ENCODE results near the gene ZFHX3. TPM values are rescaled to one million over a fixed set of nuclear protein-coding genes. Genes with fewer than 3 reads are reported as not detected.

The ZFHX3 gene
- total RNA-seq, 1 experiment from 2014 or later, result 1.5 TPM

DNA sequence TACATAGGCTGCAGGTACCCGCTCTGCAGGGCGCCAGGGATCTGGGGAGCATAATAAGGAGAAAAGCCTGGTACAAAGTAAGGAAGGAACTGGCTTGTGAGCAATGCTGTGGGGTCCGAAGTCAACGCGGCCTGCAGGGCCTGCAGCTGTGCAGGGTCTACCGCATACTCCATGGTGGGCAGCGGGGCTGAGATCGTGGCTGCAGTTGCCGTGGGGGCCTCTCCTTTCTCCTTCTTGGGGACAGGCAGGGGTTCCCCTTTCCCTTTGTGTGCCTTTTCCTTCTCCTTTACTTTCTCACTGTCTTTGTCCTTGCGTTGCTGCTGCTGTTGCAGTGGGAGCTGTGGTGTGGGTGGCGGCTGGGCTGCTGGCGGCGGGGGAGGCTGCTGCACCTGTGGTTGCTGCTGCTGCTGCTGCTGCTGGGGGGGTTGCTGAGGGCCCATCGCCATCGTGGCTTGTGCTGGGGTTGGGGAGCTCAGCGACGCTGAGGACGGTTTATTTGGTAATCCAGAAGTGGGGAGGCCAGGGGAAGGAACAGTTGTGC is 259.6 kb downstream of the ZFHX3 start:
- H3K27me3 Mint-ChIP-seq (ENCODE audit: low read depth), result peaks cover 33% of the 10 kb centered on the region
- Histone ChIP-seq H2AFZ (ENCODE audit: low read length) (no peak overlapping the region), H3K56ac (ENCODE audit: insufficient read length, low read depth, low read length) (no peak overlapping the region), H2BK120ac (ENCODE audit: low read depth, low read length, poor library complexity, severe bottlenecking) (no peak overlapping the region), H3K27me3 (ENCODE audit: insufficient read depth, low read length) (no peaks in the 10 kb centered on the region), H2BK5ac (ENCODE audit: insufficient read length, low read length) (no peak overlapping the region), H3K79me1 (ENCODE audit: insufficient read depth, low read depth, low read length, poor library complexity, severe bottlenecking) (no peaks in the 10 kb centered on the region), H3K9me3 (ENCODE audit: control insufficient read depth, low read depth, low read length) (no peaks in the 10 kb centered on the region), H3T11ph (ENCODE audit: low read length) (no peak overlapping the region), H3K4me1 (ENCODE audit: insufficient read depth, low read length) (0 out of 2 replicates have a peak, but pooled peaks cover 3% of the 10 kb centered on the region), H4K20me1 (ENCODE audit: control insufficient read depth, insufficient read depth, insufficient read length) (no peaks in the 10 kb centered on the region), H3K79me2 (ENCODE audit: insufficient read depth, low read length) (no peaks in the 10 kb centered on the region), H3K14ac (ENCODE audit: insufficient read depth, low read length) (peak overlapping the region; percentile 90; the same call in 1 of the 2 replicates), H4K5ac (ENCODE audit: insufficient read length, low read depth, low read length) (no peak overlapping the region), H4K8ac (replicated peaks; ENCODE audit: insufficient read length, low read depth, low read length) (no peak overlapping the region), H3K4ac (ENCODE audit: low read depth, low read length) (no peak overlapping the region), H3K18ac (ENCODE audit: insufficient read length, low read depth, low read length) (no peak overlapping the region), H2AK5ac (ENCODE audit: insufficient read length, low read length) (no peak overlapping the region), H2BK15ac (ENCODE audit: low read depth, low read length) (no peak overlapping the region), H3K23ac (ENCODE audit: insufficient read length, low read depth, low read length) (no peak overlapping the region), H2BK20ac (ENCODE audit: low read depth, low read length, poor library complexity, severe bottlenecking) (no peak overlapping the region), H4K91ac (ENCODE audit: insufficient read length, low read depth, low read length) (no peak overlapping the region), H2BK12ac (ENCODE audit: insufficient read length, low read depth, low read length) (no peak overlapping the region), H3K27ac (ENCODE audit: insufficient read length, low read depth, low read length) (no peak overlapping the region), H3K23me2 (ENCODE audit: insufficient read length, low read depth, low read length, poor library complexity, severe bottlenecking) (peaks cover 12% of the 10 kb centered on the region), H3K9ac (ENCODE audit: extremely low read depth, insufficient read length, low read length) (no peak overlapping the region), H3K4me2 (ENCODE audit: insufficient read depth, insufficient read length, low read length) (peak overlapping the region; percentile 86)
- no peaks in the 10 kb centered on the region for H3K9me3 Mint-ChIP-seq
- no peak for DNase-seq
- TF ChIP-seq, protein P1, sequence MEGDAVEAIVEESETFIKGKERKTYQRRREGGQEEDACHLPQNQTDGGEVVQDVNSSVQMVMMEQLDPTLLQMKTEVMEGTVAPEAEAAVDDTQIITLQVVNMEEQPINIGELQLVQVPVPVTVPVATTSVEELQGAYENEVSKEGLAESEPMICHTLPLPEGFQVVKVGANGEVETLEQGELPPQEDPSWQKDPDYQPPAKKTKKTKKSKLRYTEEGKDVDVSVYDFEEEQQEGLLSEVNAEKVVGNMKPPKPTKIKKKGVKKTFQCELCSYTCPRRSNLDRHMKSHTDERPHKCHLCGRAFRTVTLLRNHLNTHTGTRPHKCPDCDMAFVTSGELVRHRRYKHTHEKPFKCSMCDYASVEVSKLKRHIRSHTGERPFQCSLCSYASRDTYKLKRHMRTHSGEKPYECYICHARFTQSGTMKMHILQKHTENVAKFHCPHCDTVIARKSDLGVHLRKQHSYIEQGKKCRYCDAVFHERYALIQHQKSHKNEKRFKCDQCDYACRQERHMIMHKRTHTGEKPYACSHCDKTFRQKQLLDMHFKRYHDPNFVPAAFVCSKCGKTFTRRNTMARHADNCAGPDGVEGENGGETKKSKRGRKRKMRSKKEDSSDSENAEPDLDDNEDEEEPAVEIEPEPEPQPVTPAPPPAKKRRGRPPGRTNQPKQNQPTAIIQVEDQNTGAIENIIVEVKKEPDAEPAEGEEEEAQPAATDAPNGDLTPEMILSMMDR (conservative IDR thresholded peaks at IDR 0.05), result no peak
- no peak overlapping the region for H3K27ac Mint-ChIP-seq
- peak overlapping the region; percentile 78 to 90 for H3K4me3 Mint-ChIP-seq
- WGBS (ENCODE audit: extremely low coverage, insufficient read length, low lambda C conversion rate), result no CpG with 5 or more reads among the region's 18 CpGs
- H3K36me3 Mint-ChIP-seq (ENCODE audit: insufficient read depth in 1 of 3, low read depth in 3 of 3), result no peaks in the 10 kb centered on the region; a peak in 1 of 7 replicates
- H3K4me1 Mint-ChIP-seq, result peaks cover 32 to 34% of the 10 kb centered on the region in 2 experiments

All from H9 (cell line).